HG02884 (cell line): Measurements from ENCODE around the gene CCND1.

Source experiments
- ATAC-seq: cut with Tn5 transposase; IDR thresholded peaks from one replicate; pipeline ENCODE4 v1.9.1; 2021; ENCODE audit warnings: mild to moderate bottlenecking, moderate library complexity; ENCODE audit not compliant: unreplicated experiment

CCND1 gene

GRCh38 chr11:69664901-69665300 lies 23.9 kb downstream of the CCND1 start:
- ATAC-seq, result no peak

- ATAC-seq, result no peak
Observed at GRCh38 chr11:69665669-69666068, 24.7 kb downstream of the CCND1 start.

GRCh38 chr11:69666261-69666660 lies 25.3 kb downstream of the CCND1 start:
- ATAC-seq, result no peak

GRCh38 chr11:69666752-69667536 lies 26.0 kb downstream of the CCND1 start:
- ATAC-seq, result no peak

GRCh38 chr11:69667619-69668604 lies 27.0 kb downstream of the CCND1 start:
- ATAC-seq, result no peak

- ATAC-seq, result no peak
Observed at GRCh38 chr11:69669486-69669885, 28.5 kb downstream of the CCND1 start.

- no peak for ATAC-seq
Observed at GRCh38 chr11:69670158-69670845, 29.3 kb downstream of the CCND1 start.

GRCh38 chr11:69671734-69672465 lies 30.9 kb downstream of the CCND1 start:
- ATAC-seq, result no peak

GRCh38 chr11:69674267-69674885 lies 33.4 kb downstream of the CCND1 start:
- ATAC-seq, result no peak

- ATAC-seq, result peak; percentile 84
Observed at GRCh38 chr11:69674886-69675714, 34.1 kb downstream of the CCND1 start, which contains the start of gene LTO1. Gene LTO1 (minus strand): TSS chr11:69675353. CDS start chr11:69675239, 114 bp downstream.

GRCh38 chr11:69677749-69678148 lies 36.8 kb downstream of the CCND1 start:
- no peak for ATAC-seq

- no peak for ATAC-seq
Observed at GRCh38 chr11:69680688-69681087, 39.7 kb downstream of the CCND1 start.

GRCh38 chr11:69682221-69682620 lies 41.3 kb downstream of the CCND1 start:
- ATAC-seq, result no peak

- no peak for ATAC-seq
Observed at GRCh38 chr11:69682681-69683326, 41.8 kb downstream of the CCND1 start.

GRCh38 chr11:69683764-69684333 lies 42.9 kb downstream of the CCND1 start:
- no peak for ATAC-seq

GRCh38 chr11:69684651-69685050 lies 43.7 kb downstream of the CCND1 start:
- no peak for ATAC-seq

- no peak for ATAC-seq
Observed at GRCh38 chr11:69685348-69685747, 44.4 kb downstream of the CCND1 start.

- ATAC-seq, result no peak
Observed at GRCh38 chr11:69686452-69686851, 45.5 kb downstream of the CCND1 start.
